HepG2 (cell line): ENCODE measurements around the gene ZNF628. TPM values are rescaled to one million over a fixed set of nuclear protein-coding genes. Genes with fewer than 3 reads are reported as not detected.
A peak's percentile ranks its signal among the peaks of the same experiment; 100 is the strongest.

Source experiments
- ATAC-seq: fragments of 200-7000 bp; cut with Tn5 transposase; 3 replicates; pipeline ENCODE4 v1.9.1; 2020; ENCODE audit warnings: mild to moderate bottlenecking, moderate library complexity
- BruUV-seq: library from RNA; stranded (reverse); fragments of 400-500 nt; replicated peaks from 2 replicates; lab custom pipeline; 2021; lab: Mats Ljungman, UMichigan
- CTCF ChIA-PET: fragments of 300-600 bp; formaldehyde crosslinking; extraction: SDS; loops from one replicate; lab custom pipeline; 2021; ENCODE audit warnings: low total read pairs, inconsistent platforms, low intra/inter-chr PET ratio; lab: Yijun Ruan, JAX
- POLR2A ChIA-PET: fragments of 350-600 bp; sonication (Branson Sonifier 250); formaldehyde crosslinking; loops from one replicate; lab custom pipeline; 2020; ENCODE audit warnings: antibody characterized with exemption, inconsistent platforms; lab: Yijun Ruan, JAX
- DNase-seq: peaks from one replicate; pipeline ENCODE4 v3.0.0-alpha.2; 2015; ENCODE audit warnings: low spot score
- FAIRE-seq: peaks from 3 replicates; lab custom pipeline; 2011; peaks lifted over from hg19 to GRCh38; lab: Jason Lieb, UNC
- H2AFZ ChIP-seq: one replicate; pipeline ENCODE4 v1.6.1; 2011; ENCODE audit warnings: low read length, inconsistent platforms
- H3K27ac ChIP-seq: fragments of 300-600 bp; 3 replicates; pipeline ENCODE4 v1.8.0; 2011; ENCODE audit warnings: mixed run types, mild to moderate bottlenecking, mixed read lengths, low read length, inconsistent platforms; ENCODE audit not compliant: insufficient read depth; ENCODE audit errors: extremely low read length
- H3K27me3 ChIP-seq, 2 experiments: fragments of 200-600 bp in 1 of 2; 2 replicates in 1 of 2; 3 replicates in 1 of 2; pipeline versions ENCODE4 v1.6.0 to v1.8.0; 2011; ENCODE audit warnings: low read length in 2 of 2, mild to moderate bottlenecking in 2 of 2, moderate library complexity in 2 of 2, inconsistent platforms in 1 of 2; ENCODE audit not compliant: insufficient read depth in 2 of 2, control insufficient read depth in 1 of 2
- H3K36me3 ChIP-seq, 2 experiments: fragments of 200-600 bp in 1 of 2; replicated peaks in 1 of 2; 2 replicates in 1 of 2; 3 replicates in 1 of 2; pipeline versions ENCODE4 v1.5.1 to v1.8.0; 2011; ENCODE audit warnings: low read length in 2 of 2, inconsistent platforms in 1 of 2; ENCODE audit not compliant: insufficient read depth in 2 of 2, control insufficient read depth in 1 of 2
- H3K4me1 ChIP-seq: 2 replicates; pipeline ENCODE4 v1.5.1; 2012; ENCODE audit warnings: low read length, inconsistent platforms; ENCODE audit not compliant: insufficient read depth
- H3K4me2 ChIP-seq: 2 replicates; pipeline ENCODE4 v1.6.0; 2011; ENCODE audit warnings: low read depth, low read length, inconsistent platforms
- H3K4me3 ChIP-seq, 3 experiments: fragments of 200-600 bp in 1 of 3; sonication (generic), shearing (Covaris generic) in 1 of 3; replicated peaks in 1 of 3; 2 replicates each; pipeline ENCODE4 v1.5.1; 2011 to 2016; ENCODE audit warnings: low read length in 3 of 3, inconsistent platforms in 2 of 3, low read depth in 2 of 3, mild to moderate bottlenecking in 2 of 3, control low read depth in 1 of 3, mixed read lengths in 1 of 3; ENCODE audit not compliant: insufficient read depth in 1 of 3
- H3K79me2 ChIP-seq: one replicate; pipeline ENCODE4 v1.6.1; 2011; ENCODE audit warnings: low read length, inconsistent platforms; ENCODE audit not compliant: insufficient read depth
- H3K9ac ChIP-seq: 2 replicates; pipeline ENCODE4 v1.6.0; 2011; ENCODE audit warnings: mild to moderate bottlenecking, low read depth, low read length, inconsistent platforms; ENCODE audit not compliant: insufficient read depth
- H3K9me3 ChIP-seq: 2 replicates; pipeline ENCODE4 v1.5.1; 2012; ENCODE audit warnings: mild to moderate bottlenecking, low read length
- H4K20me1 ChIP-seq: 2 replicates; pipeline ENCODE4 v1.6.0; 2011; ENCODE audit warnings: inconsistent platforms, mild to moderate bottlenecking, low read length, moderate library complexity; ENCODE audit not compliant: insufficient read depth
- CC2D1A ChIP-seq: sonication (generic); formaldehyde crosslinking; IDR thresholded peaks from 2 replicates; pipeline ENCODE4 v1.8.1; 2023; ENCODE audit warnings: mild to moderate bottlenecking, missing genetic modification reagents
- DR1 ChIP-seq: sonication (generic); formaldehyde crosslinking; IDR thresholded peaks from 2 replicates; pipeline ENCODE4 v1.8.0; 2021; ENCODE audit warnings: mild to moderate bottlenecking, missing genetic modification reagents, inconsistent platforms
- MAX ChIP-seq: IDR thresholded peaks from 2 replicates; pipeline ENCODE4 v1.6.1; 2012; ENCODE audit warnings: inconsistent platforms
- TAF15 ChIP-seq: fragments of 200-400 bp; formaldehyde crosslinking; IDR thresholded peaks from one replicate; pipeline ENCODE4 v1.6.1; 2018; ENCODE audit warnings: mild to moderate bottlenecking, low read depth, low read length; ENCODE audit not compliant: poor library complexity, severe bottlenecking
- TARDBP ChIP-seq: sonication (generic); formaldehyde crosslinking; IDR thresholded peaks from 2 replicates; pipeline ENCODE4 v1.8.0; 2022; ENCODE audit warnings: mild to moderate bottlenecking, missing genetic modification reagents
- ZNF318 ChIP-seq: sonication (generic); formaldehyde crosslinking; IDR thresholded peaks from 2 replicates; pipeline ENCODE4 v1.4.0; 2020; ENCODE audit warnings: mild to moderate bottlenecking, missing genetic modification reagents
- ZNF335 ChIP-seq: sonication (generic); formaldehyde crosslinking; IDR thresholded peaks from 2 replicates; pipeline ENCODE4 v1.4.0; 2020; ENCODE audit warnings: missing genetic modification reagents
- ZSCAN29 ChIP-seq: sonication (generic); formaldehyde crosslinking; conservative IDR thresholded peaks from 2 replicates; pipeline ENCODE4 v1.4.0; 2020; ENCODE audit warnings: mild to moderate bottlenecking, missing genetic modification reagents
- whole genome bisulfite sequencing: methylation state at CpG from one replicate; pipeline ENCODE4 v1.1.6; 2017; ENCODE audit warnings: low lambda C conversion rate; 5-methylcytosine and 5-hydroxymethylcytosine counted together
- in situ Hi-C: cut with HindIII; loops from 2 replicates; pipeline ENCODE4 v1.10.0; 2017; ENCODE audit warnings: low pct_unique_long_range_greater_than_20kb; ENCODE audit not compliant: extremely low pct_ligation_motif_present
- intact Hi-C: fragments of 100-400 bp; cut with micrococcal nuclease; formaldehyde crosslinking; loops from one replicate; pipeline ENCODE4 v1.10.0; 2022; ENCODE audit not compliant: unreplicated experiment
- polyA plus RNA-seq, 8 experiments: library from polyadenylated mRNA; depleted of rRNA in 3 of 8; stranded (reverse) in 7 of 8; unstranded in 1 of 8; fragments of >200 nt; fragmentation: Illumina TruSeq in 4 of 8; extraction: Trizol in 4 of 8; gene quantifications; 2 replicates each; pipeline versions ENCODE4 v1.2.1 to v1.2.3, GENCODE V29; 2011 to 2016; ENCODE audit warnings: low read depth in 4 of 8, missing spikeins in 1 of 8, mixed read lengths in 1 of 8; ENCODE audit not compliant: insufficient read depth in 1 of 8
- total RNA-seq, 5 experiments: library from RNA; depleted of rRNA; stranded (reverse); fragments of >200 nt; fragmentation: Illumina TruSeq; extraction: Trizol; gene quantifications; 2 replicates each; pipeline ENCODE4 v1.2.3, GENCODE V29; 2016; ENCODE audit warnings: low read depth in 1 of 5
- TF ChIP-seq, protein P1 (sequence below): IDR thresholded peaks from 2 replicates; pipeline ENCODE4 v1.6.1; 2016; ENCODE audit warnings: missing compliant biosample characterization, missing genetic modification reagents, borderline replicate concordance

ZNF628 gene
- total and polyA plus RNA-seq, 2 of the 13 experiments (the other 11 are each of a cell fraction or from before 2014, with no cell fraction given), result 0.54 to 1.2 TPM

DNA sequence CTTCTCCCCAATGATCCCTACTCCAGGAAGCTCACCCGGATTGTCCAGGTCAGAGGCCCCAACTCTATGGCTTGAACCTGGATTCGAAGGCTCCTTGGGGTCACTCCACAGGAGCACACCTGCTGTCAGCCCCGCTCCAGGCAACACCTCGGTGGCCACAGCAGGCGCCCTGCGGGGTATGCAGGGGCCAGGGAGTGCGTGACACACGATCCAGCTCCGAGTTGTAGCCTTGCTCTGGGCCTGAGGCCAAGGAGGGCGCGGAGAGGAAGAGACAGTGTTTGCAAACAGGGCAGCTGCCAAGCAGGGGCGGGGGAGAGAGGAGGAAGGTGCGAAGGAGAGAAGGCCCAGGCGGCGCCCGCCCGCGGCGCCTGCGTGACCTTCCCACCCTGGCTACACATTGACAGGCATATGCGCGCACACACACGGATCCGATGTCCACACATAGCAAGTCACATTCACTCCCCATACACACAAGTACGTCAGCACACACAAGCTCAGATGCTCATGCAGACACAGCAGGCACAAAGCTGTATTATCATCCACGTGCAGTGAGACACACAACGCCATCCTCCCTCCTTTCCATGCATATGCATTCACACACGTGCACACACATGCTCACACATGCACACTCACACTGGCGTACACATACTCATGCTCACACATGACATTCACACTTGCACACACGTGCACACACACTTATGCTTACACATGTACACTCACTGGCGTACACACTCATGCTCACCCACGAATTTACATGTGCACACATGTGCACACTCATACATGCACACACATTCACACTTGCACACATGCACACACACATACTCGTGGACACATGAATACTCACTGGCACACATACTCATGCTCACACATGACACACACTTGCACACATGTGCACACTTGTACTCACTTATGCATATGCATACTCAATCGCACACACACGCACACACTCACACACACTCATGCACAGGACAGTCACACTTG is 50.1 kb downstream of the ZNF628 start (continued):
- TF ChIP-seq MAX (peak; percentile 80), TARDBP (CRISPR knock-in tag) (0 out of 2 replicates have a peak, but pooled peaks have one; percentile 28), DR1 (CRISPR knock-in tag) (no peak), ZNF335 (CRISPR knock-in tag) (peak; percentile 89)
- TF ChIP-seq, protein P1, sequence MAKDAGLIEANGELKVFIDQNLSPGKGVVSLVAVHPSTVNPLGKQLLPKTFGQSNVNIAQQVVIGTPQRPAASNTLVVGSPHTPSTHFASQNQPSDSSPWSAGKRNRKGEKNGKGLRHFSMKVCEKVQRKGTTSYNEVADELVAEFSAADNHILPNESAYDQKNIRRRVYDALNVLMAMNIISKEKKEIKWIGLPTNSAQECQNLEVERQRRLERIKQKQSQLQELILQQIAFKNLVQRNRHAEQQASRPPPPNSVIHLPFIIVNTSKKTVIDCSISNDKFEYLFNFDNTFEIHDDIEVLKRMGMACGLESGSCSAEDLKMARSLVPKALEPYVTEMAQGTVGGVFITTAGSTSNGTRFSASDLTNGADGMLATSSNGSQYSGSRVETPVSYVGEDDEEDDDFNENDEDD (CRISPR knock-in tag), result peak; percentile 80

DNA sequence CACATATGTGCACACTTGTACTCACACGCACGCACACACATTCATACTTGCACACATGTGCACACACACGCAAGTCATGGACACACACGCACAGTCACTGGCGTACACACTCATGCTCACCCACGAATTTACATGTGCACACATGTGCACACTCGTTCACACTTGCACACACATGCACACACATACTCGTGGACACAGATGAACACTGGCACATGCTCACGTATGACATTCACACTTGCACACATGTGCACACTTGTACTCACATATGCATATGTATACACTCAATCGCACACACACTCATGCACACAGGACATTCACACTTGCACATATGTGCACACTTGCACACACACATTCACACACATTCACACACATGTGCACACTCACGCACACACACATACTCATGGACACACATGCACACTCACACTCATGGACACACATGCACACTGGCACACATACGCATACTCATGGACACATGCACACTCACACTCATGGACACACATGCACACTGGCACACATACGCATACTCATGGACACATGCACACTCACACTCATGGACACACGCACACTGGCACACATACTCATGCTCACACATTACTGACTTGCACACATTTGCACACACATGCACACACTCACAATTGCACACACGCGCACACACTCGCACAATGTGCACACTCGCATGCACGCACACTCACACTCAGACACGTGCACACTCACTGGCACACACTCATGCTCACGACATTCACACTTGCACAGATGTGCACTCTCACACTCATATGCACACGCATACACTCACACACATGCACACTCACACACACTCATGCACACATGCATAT is 51.0 kb downstream of the ZNF628 start:
- no TSS peak for BruUV-seq
- POLR2A ChIA-PET, result interaction anchor here (1.2 kb wide), 1 partner anchor 18 kb away, joined by 4 read pairs; the partner anchor contains the start of gene SBK3
- CTCF ChIA-PET, result no interaction called here
- TF ChIP-seq ZNF318 (no peak), TAF15 (no peak), ZSCAN29 (CRISPR knock-in tag) (no peak), CC2D1A (no peak)

More for the DNA sequence above, 51.0 kb downstream of the ZNF628 start:
- WGBS, result 76% methylated on average over 20 of the region's 22 CpGs
- H3K9ac ChIP-seq, result no peak overlapping the region
- intact Hi-C loops, result no loop called here
- H2AFZ ChIP-seq, result no peak overlapping the region
- no peak overlapping the region for H3K27ac ChIP-seq
- no peaks in the 10 kb centered on the region for H3K27me3 ChIP-seq
- H3K9me3 ChIP-seq, result no peaks in the 10 kb centered on the region
- DNase-seq (no peak), FAIRE-seq (no peak), ATAC-seq (no peak)
- no peaks in the 10 kb centered on the region for H3K79me2 ChIP-seq
- H3K4me3 ChIP-seq, result no peak overlapping the region
- no peak overlapping the region for H3K4me2 ChIP-seq
- peaks cover 33% of the 10 kb centered on the region for H3K4me1 ChIP-seq
- in situ Hi-C loops, result no loop called here
- H3K36me3 ChIP-seq, result no peaks in the 10 kb centered on the region
- no peaks in the 10 kb centered on the region for H4K20me1 ChIP-seq
